NCI-H524 (cell line): ENCODE results near the gene ETS1.
"Not testable (repeated sequence)": the region's sequence is repeated elsewhere in the genome, so short reads cannot be mapped to it uniquely, and the experiment has no call there.

ENCODE experiments used
- DNase-seq, 2 experiments: peaks; one replicate each; lab custom pipeline; 2025; lab: John Stamatoyannopoulos, UW

The ETS1 gene

GRCh38 chr11:128462922-128463321 lies 124.4 kb downstream of the ETS1 start:
- DNase-seq: no peak

GRCh38 chr11:128462189-128462588 lies 125.2 kb downstream of the ETS1 start:
- DNase-seq: no peak

- DNase-seq: no peak
Observed at GRCh38 chr11:128458321-128458720, 129.0 kb downstream of the ETS1 start.

DNA sequence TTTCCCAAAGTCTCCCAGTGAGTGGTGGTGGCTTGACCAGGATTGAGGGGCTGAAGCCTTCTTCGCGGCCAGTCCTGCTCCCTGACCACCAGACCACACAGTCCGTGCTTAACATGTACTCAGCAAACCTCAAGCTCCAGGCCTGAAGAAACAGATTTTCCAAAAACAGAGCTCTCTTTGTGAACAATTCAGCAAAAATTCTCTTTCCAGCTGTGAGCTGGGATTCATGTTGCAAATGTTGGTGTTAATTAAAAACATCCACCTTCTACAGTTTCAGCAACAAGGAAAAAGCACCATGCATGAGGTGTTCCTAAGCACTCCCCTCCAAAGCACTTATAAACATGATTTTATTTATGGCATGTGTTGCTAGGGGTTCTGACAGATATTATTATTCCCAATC lies 129.5 kb downstream of the ETS1 start:
- DNase-seq: no peak

DNA sequence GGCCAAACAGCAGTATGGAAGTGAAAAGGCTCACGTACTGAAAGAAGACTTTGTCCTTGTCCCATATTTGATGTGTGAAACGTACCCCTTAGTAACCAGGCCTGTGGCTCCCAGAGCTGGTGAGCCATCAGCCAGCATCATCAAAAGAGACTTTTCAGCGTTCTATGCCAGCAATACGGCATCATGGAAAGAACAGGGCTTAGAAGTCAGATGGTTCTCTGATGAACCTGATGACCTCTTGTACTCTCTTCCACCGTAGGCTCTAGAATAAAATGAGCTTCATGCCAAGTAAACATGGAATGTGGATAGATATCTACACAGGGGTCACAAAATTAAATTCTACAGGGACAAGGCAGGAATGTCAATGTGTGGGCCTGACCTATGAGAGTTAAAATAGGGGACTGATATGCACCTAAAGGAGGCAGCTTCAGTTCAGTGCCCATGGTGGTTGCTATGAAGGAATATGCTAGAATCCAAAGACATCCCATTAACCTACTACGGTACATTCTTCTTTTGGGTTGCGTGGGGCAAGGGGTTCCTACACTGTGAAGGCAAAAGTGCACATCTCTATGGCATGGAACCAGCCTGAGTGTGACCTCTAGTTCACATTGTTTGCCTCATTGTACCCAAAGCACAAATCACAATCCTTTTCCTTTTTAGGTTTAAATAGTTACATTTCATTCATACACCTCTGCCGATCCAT lies 130.6 kb downstream of the ETS1 start:
- no peak for DNase-seq

GRCh38 chr11:128455766-128456165 lies 131.6 kb downstream of the ETS1 start:
- DNase-seq: no peak

DNA sequence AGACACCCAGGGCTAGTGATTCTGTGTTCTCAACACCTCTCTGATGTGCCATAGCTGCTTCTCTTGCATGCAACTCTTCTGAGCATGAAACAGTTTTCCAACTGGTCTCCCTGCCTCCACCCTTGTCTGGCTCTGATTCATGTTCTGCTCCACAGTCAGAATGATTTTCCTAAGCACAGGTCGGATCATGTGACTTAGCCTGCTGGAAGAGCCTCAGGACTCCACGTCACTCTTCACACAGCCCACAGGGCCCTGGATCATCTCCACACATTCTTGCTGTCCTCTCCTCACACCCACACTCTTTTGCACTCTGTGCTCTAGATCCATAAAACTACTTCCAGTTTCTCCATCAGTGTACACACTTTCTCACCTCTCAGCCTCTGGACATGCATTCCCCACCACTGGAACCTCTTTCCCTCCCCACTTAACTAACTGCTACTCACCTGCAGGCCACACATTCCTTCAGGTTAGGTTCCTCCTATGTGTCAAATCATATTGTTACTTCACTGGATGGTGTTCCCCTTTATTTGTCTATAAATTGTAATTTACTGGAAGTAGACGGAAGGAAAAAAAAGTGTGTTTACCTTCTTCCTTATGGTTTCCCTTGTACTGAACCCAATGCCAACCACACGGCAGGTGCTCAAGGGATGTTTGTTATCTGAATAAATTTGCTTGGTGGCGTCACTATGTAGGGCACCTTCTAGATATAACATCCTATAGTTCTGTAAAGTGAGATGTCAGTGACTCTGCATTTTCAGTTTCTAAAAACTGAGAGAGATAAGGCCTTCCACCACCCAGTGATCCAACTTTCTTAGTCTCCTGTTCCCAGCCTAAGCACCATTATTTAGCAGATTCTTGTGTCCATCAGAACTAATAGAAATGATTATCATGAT lies 133.7 kb downstream of the ETS1 start:
- DNase-seq: no peak

- no peak for DNase-seq
Observed at GRCh38 chr11:128451652-128452470, 135.5 kb downstream of the ETS1 start.

GRCh38 chr11:128450882-128451651 lies 136.3 kb downstream of the ETS1 start:
- no peak for DNase-seq

- not testable (repeated sequence) for DNase-seq
Observed at GRCh38 chr11:128450425-128450824, 136.9 kb downstream of the ETS1 start.

DNA sequence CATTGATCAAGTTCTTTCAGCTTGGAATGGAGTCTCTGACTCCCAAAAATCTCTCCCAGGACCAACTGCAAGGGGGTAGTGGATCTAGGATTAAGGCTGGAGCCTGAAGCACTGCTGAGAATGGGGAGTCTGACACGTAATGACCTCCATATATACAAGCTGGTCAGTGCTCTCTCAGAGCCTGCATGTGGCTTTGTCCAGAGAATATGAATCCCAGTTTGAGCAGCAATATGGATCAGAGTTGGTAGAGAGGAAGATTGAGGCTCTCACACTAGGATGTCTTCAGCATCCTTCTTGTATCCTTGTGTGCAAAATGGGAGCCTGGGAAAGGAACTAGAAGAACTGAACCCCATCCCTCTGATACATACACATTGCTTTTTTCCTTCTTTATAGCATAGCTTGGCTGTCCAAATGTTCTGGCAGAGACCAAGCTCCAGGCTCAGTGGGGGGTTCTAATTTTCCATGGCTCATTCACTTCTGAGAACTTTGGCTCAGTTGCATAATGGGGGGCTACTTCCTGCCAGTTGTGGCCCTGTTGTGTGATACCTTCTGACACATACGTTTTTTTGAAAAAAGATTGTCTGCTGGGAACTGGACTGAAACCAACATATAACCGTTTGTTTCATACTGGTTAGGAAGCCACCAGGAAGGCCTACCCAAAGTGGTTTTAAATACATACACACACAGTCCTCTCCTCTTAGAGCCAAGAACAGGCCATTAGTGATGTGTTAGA lies 138.2 kb downstream of the ETS1 start:
- DNase-seq: no peak

DNA sequence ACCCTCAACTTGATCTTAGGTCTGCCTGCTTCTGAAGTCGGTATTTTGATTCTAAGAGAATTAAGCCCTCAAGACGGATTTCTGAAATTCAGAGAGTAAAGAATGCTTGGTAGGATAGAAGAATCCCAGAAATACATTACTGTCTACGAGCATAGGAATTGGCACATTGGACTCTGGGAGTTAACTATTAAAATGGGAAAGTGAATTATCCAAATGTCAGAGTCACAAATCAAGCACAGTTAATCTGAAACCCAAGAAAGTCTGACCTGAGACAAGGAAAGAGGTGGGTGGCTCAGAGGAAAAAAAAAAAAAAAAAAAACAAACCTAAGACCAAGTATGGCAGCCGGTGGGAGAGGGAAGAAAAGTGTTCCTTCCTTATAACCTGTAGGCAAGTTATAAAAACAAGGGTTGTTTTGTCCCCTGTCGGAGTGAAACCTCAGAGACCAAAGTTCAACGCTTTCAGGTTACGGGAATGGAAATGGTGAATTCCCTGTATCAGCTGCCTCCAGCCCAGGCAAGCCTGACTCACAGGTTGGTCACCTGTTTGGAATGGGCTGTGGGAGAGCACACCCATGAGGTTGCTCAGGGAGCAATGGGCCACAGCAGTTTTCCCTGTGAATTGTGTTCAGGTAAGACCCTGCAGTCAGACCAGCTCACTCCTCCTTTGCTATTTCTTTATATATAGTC lies 139.0 kb downstream of the ETS1 start:
- no peak for DNase-seq

- no peak for DNase-seq
Observed at GRCh38 chr11:128447233-128447632, 140.1 kb downstream of the ETS1 start.

GRCh38 chr11:128445921-128446320 lies 141.4 kb downstream of the ETS1 start:
- DNase-seq: not testable (repeated sequence)

DNA sequence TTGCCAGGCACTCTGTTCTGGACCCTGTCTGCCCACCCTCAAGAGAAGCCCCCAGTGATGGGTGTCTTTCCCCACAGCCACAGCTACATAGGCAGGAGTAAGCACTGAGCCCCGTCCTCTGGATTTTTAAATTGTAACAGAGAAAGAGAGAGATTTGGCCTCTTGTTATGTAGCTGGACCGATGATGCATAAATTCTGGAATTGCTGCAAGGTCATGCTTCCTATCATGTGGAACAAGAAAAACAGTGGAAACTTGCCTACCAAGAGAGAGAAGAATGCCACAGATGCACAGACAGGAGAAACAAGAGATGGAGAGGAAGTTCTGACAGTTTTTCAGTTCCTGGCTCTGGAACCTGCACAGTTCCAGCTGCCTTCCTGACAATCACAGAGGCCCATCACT lies 150.2 kb downstream of the ETS1 start:
- no peak for DNase-seq

DNA sequence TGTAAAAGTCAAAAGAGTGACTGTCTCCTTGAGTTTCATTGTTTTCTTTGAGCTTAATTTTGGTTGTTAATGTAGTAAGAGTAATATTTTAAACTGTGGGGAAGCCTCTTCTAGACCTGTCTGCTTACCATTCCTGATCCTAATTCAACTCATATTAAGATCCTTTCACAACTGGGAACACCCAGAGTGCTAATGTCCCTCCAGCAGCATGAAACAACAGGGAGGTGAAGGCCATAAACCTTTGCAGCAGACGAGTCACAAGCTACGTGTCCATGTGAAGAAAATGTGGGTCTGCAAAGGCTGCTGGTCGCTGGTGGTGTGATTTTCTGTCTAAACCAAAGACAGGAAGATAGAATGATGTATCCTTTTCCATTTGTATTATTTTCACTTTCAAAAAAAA lies 152.5 kb downstream of the ETS1 start:
- no peak for DNase-seq

GRCh38 chr11:128434411-128434810 lies 152.9 kb downstream of the ETS1 start:
- DNase-seq: no peak

DNA sequence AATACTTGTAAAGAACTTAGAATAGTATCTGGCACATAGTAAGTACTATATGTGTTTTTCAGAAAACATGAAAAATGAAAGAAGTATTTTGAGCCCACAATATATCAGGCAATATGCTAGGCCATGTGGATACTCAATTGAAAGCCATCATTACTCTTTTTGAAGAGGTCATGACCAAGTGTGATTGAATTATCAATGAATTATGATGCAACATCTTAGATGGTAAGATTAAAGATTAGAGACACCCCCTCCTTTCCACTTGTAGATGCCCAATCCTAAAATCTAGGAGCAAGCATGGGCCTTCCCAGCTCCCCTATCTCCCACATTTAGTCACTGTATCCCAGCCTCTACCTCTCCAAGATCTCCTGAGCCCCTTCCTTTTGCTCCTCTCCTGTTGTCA lies 154.4 kb downstream of the ETS1 start:
- DNase-seq: no peak

DNA sequence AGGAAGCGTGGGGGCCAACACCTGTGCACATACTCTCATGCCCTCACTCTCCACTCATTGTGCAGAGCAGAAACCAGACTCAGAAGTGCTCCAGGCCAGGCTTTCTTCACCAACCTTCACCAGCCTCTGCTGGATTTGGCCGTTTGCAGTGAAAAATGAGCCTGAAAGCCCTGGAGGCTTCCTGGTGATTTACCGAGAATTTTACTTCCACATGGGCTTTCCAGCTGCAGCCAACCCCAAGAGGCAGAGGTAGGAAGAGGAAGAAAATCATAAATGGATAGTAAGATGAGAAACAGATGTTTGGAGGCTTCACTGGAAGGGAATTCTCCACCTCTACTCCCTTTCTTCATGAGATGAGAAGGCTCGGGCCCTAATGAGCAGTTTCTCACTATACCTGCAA lies 155.4 kb downstream of the ETS1 start:
- DNase-seq: no peak

- no peak for DNase-seq
Observed at GRCh38 chr11:128428935-128429334, 158.4 kb downstream of the ETS1 start.
